GM13977 (cell line): ENCODE results near the gene CRLF1.

ENCODE experiments used
- DNase-seq: peaks from one replicate; pipeline ENCODE4 v3.0.0; 2012; ENCODE audit warnings: low spot score
- CTCF ChIP-seq: IDR thresholded peaks from 2 replicates; pipeline ENCODE4 v1.5.1; 2012; ENCODE audit warnings: mild to moderate bottlenecking, control low read depth; ENCODE audit not compliant: insufficient read depth; ENCODE audit errors: extremely low read depth, missing control alignments
- in situ Hi-C: fragments of 300-500 bp; cut with MboI; formaldehyde crosslinking; loops from one replicate; pipeline ENCODE4 v1.12.0; 2022; ENCODE audit warnings: low sequenced_read_pairs, low pct_unique_long_range_greater_than_20kb, mixed read lengths, inconsistent platforms; ENCODE audit not compliant: unreplicated experiment

Gene CRLF1

DNA sequence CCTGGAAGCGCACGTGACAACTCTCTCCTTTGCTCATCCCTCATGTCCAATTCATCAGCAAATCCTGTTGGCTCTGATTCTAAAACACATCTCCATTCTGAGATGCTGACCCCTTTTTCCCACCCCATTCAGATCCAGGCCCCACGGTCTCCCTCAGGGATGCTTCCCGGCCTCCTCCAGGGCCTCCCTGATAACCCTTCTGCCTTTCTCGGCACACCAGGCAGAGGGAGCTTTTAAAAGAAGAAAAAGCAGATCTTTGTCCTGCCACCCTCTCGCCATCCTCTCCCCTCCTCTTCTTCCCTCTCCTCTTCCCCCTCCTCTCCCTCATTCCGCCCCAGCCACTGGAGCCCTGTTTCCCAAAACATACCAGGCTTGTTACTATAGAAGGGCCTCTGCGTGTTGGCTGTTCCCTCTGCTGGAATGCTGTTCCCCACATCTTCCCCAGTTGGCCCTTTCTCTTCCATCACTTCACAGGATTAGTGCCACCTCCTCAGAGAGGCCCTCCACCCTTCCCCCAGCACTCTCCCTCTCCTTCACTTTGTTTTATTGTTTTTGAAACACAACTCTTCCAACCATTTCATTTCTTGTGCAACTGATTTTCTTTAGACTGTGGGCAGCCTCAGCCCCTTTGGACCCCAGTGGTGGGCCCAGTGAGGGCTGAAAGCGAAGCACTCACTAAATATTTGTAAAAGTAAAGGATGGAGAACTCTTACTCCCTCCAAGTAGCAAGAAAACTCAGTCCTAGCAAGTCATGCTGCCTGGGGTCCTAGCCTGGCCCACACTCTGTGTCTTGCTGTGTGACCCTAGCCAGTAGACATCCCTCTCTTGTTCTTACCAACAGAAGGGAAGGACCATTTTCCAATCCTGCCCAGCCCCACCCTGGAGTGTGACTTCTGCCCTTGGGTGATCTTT, 2.5 kb upstream of the CRLF1 start:
- no peak for TF ChIP-seq CTCF
- DNase-seq: no peak
- in situ Hi-C loops: no loop called here

GRCh38 chr19:18608102-18608804, 1.7 kb upstream of the CRLF1 start:
- peak; percentile 38 for DNase-seq
- no peak for TF ChIP-seq CTCF
- in situ Hi-C loops: no loop called here

DNA sequence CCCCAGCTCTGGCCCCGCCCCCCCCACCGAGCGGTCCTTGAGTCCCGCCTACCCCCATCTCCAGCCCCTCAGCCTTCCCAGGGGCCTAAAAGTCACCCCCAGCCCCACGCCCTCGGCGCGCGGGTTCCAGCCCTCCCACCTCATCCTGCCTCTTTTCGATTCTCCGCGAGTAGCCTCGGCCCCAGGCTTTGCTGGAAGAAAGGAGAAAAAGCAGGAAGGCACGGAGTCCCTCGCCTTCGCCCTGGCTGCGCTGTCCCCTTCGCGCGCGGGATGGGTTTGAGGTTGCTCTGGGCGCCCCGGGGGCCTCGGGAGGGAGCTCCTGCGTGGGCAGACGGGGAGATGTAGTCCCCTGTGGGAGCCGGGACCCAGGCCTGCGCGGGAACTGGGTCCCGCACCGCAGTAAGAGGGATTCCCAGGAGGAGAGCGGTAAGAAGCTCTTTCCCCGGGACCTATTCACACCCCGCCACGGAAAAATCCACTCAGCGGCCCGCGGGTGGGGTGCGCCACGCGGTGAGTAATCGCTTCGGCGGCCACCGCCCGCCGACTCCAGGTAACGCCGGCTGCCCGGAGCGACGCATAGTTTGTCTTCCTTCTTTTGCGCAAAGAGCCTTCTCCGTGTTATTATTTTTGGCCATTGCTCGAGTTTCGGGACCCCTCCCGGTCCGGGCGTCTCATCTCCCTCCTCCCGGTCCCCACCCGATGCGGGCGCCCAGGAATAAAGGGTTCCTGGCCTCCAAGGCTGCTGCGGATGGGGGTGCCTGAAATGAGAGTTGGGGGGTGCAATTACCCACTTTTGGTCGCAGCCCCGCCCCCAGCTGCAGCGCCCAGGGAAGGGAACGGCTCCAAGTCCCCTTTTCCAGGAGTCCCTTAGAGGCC, 865 bp upstream of the CRLF1 start:
- in situ Hi-C loops: no loop called here
- DNase-seq: peak; percentile 41
- TF ChIP-seq CTCF: no peak

GRCh38 chr19:18605546-18606280, 886 bp downstream of the CRLF1 start:
- DNase-seq: peak; percentile 47
- in situ Hi-C loops: no loop called here
- no peak for TF ChIP-seq CTCF

GRCh38 chr19:18605196-18605545, 1.4 kb downstream of the CRLF1 start:
- TF ChIP-seq CTCF: no peak
- DNase-seq: no peak
- in situ Hi-C loops: no loop called here

DNA sequence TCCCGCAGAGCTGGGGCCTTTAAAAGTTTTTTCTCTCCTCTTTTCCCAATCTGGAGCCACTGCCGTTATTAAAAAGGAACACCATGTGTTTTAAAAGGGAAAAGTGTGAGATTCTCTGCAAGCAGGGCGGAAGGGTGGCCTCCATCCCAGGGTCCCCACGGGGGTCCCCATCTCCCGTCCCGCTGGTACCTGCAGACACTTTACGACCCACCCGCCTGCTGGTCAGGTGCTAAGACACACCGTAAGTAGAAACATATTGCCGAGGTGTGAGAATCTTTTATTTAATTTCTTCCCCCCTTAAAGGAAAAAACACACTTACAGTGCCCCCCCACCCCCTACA, 1.8 kb downstream of the CRLF1 start:
- in situ Hi-C loops: no loop called here

More for the DNA sequence above, 1.8 kb downstream of the CRLF1 start:
- DNase-seq: peak; percentile 45
- TF ChIP-seq CTCF: no peak
